Breast epithelium (tissue), 4 donors: ENCODE measurements around the gene ZNF710. TPM values are rescaled to one million over a fixed set of nuclear protein-coding genes. Genes with fewer than 3 reads are reported as not detected.

Source experiments
- DNase-seq, 2 donors: peaks; one replicate each; pipeline ENCODE4 v3.0.0-alpha.2; 2019; ENCODE audit warnings: low spot score in 2 of 2
- H3K27ac ChIP-seq, 2 donors: fragments of 200-600 bp; sonication (generic) in 1 of 2; one replicate each; pipeline ENCODE4 v1.5.1; 2016 to 2019; ENCODE audit warnings: mild to moderate bottlenecking in 1 of 2
- H3K27me3 ChIP-seq, 2 donors: fragments of 200-600 bp; sonication (generic) in 1 of 2; one replicate each; pipeline versions ENCODE4 v1.5.1 to v1.6.0; 2017 to 2019; ENCODE audit warnings: control low read depth in 1 of 2, mild to moderate bottlenecking in 1 of 2
- H3K36me3 ChIP-seq: fragments of 200-600 bp; one replicate; pipeline ENCODE4 v1.5.1; 2019
- H3K4me1 ChIP-seq, 2 donors: fragments of 200-600 bp; sonication (generic); one replicate each; pipeline ENCODE4 v1.5.1; 2016 to 2019; ENCODE audit warnings: control low read depth in 1 of 2
- H3K4me3 ChIP-seq, 3 donors: fragments of 200-600 bp; sonication (generic); 1 replicate in 2 of 3; 2 replicates in 1 of 3; pipeline ENCODE4 v1.5.1; 2016 to 2019; ENCODE audit warnings: mild to moderate bottlenecking in 3 of 3, moderate library complexity in 2 of 3
- H3K9me3 ChIP-seq, 2 donors: fragments of 200-600 bp; sonication (generic) in 1 of 2; one replicate each; pipeline ENCODE4 v1.5.1; 2016 to 2019; ENCODE audit warnings: control low read depth in 1 of 2
- CTCF ChIP-seq, 3 donors: fragments of 450-650 bp; IDR thresholded peaks; one replicate each; pipeline ENCODE4 v1.5.1; 2016 to 2017; ENCODE audit warnings: antibody characterized with exemption in 3 of 3, mild to moderate bottlenecking in 3 of 3, moderate library complexity in 3 of 3
- POLR2A ChIP-seq: fragments of 450-650 bp; IDR thresholded peaks from one replicate; pipeline ENCODE4 v1.6.1; 2016; ENCODE audit warnings: antibody characterized with exemption, mild to moderate bottlenecking, moderate library complexity
- POLR2AphosphoS5 ChIP-seq, 3 donors: sonication (generic); formaldehyde crosslinking; IDR thresholded peaks; one replicate each; pipeline ENCODE4 v1.6.1; 2017; ENCODE audit warnings: antibody characterized with exemption in 3 of 3
- intact Hi-C: fragments of 100-400 bp; cut with DNase I; formaldehyde crosslinking; loops from one replicate; pipeline ENCODE4 v1.15.1; 2023; ENCODE audit warnings: low total_unique reads
- total RNA-seq, 3 donors: library from RNA; depleted of rRNA; stranded (reverse); fragments of >200 nt; gene quantifications; one replicate each; pipeline ENCODE4 v1.1.0, GENCODE V29; 2016

The ZNF710 gene
- total RNA-seq, 3 donors from 2014 or later: 4.0 to 14.4 (median 10.4) TPM

DNA sequence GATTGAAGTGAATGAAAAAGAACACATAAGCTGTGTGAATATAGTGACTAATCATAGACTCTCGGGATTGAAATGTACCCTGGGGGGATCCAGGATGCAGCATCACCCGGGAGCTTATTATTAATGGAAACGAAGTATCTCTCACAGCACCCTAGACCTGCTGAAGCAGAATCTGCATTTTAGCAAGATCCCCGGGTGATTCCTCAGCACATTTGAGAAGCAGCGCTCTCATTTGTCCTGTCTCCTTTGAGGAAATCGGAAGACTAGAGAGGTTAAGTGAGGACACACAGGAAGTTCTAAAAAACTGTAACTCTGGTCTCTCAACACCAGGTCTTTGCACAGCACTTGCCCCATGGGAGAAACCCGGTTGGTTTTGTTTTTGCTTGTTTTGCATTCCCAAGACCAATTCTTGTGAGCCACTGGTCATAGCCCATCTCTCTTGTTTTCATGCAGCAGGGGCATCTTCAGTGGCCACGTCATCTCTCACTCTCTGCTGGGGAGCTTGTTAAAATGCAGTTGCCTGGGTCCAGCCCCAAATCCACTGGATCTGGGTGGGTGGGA, 30.2 kb downstream of the ZNF710 start:
- no peak overlapping the region for H3K27ac ChIP-seq
- TF ChIP-seq POLR2AphosphoS5 (IDR thresholded peaks at IDR 0.05) (no peak), POLR2A (no peak), CTCF (IDR thresholded peaks at IDR 0.05) (no peak)
- DNase-seq: no peak

DNA sequence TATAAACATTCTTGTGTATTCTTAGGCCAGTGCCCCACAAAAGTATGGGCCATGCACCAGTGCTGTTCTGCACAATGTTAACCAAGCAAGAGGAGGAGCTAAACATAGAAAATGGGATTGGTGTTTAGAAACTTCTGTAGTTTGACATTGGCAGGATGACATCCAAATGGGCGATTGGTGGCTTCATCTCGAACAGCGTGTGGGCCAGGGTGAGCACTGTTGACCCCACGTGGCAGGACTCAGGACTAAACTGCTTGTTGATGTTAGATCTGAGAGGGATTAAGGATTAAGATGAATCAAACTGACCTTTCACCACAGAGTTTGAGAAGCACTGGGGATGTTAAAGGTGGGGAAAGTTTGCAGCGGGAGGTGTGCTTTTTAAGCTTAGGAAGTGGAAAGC, 31.9 kb downstream of the ZNF710 start:
- TF ChIP-seq POLR2A (no peak), CTCF (IDR thresholded peaks at IDR 0.05) (no peak), POLR2AphosphoS5 (IDR thresholded peaks at IDR 0.05) (no peak)
- H3K27ac ChIP-seq: peak overlapping the region in 1 of 2 donors; percentile 88
- intact Hi-C loops: no loop called here

More for the DNA sequence above, 30.2 kb downstream of the ZNF710 start:
- no peaks in the 10 kb centered on the region for H3K9me3 ChIP-seq
- no peaks in the 10 kb centered on the region for H3K27me3 ChIP-seq
- no peaks in the 10 kb centered on the region for H3K36me3 ChIP-seq
- no peak overlapping the region for H3K4me3 ChIP-seq
- intact Hi-C loops: no loop called here
- H3K4me1 ChIP-seq: peaks cover 4 to 7% of the 10 kb centered on the region in 2 donors

GRCh38 chr15:90033448-90033847, 32.3 kb downstream of the ZNF710 start:
- DNase-seq: no peak
- peaks cover 4 to 7% of the 10 kb centered on the region in 2 donors for H3K4me1 ChIP-seq
- no peaks in the 10 kb centered on the region for H3K36me3 ChIP-seq
- no peaks in the 10 kb centered on the region for H3K27me3 ChIP-seq
- H3K9me3 ChIP-seq: no peaks in the 10 kb centered on the region
- peak overlapping the region; percentile 88 for H3K27ac ChIP-seq
- intact Hi-C loops: no loop called here
- H3K4me3 ChIP-seq: no peak overlapping the region
- TF ChIP-seq POLR2AphosphoS5 (IDR thresholded peaks at IDR 0.05) (no peak), CTCF (IDR thresholded peaks at IDR 0.05) (no peak), POLR2A (no peak)

More for the DNA sequence above, 31.9 kb downstream of the ZNF710 start:
- H3K27me3 ChIP-seq: no peaks in the 10 kb centered on the region
- peaks cover 4 to 7% of the 10 kb centered on the region in 2 donors for H3K4me1 ChIP-seq
- no peak for DNase-seq
- H3K36me3 ChIP-seq: no peaks in the 10 kb centered on the region
- H3K4me3 ChIP-seq: no peak overlapping the region
- H3K9me3 ChIP-seq: no peaks in the 10 kb centered on the region

DNA sequence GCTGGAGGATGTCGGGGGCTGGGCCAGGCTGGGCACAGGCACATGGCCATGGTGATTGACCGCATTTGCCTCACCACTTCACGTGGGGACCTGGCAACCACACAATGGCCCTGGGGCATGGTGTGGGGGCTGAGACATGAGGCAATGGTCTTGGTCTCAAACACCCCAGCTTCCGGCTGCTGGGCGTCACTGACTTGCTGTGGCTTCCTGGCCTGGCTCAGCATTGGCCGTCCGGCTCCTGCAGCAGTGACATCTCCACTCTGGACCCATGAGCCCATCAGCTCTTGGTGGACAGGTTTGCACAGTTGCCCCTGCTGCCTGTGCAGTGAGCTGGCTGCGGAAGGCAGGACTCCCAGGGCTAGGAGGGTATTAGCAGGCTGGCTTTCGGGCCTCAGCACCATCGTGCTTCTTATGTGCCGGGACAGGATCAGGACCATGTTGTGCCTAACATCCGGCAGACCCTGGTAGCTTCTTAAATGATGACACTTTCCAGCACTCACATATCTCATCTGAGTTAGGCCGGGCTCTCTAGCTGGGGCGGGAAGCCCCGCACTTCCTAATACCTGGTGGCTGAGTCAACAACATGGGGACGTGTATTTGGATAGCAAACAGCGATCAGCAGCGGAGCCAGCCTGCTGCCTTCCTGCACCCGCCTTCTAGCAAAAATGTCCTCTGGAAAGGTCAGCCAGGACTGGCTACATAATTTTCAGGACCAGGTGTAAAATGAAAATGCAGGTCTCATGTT, 34.1 kb downstream of the ZNF710 start:
- Histone ChIP-seq H3K36me3 (no peaks in the 10 kb centered on the region), H3K27me3 (no peaks in the 10 kb centered on the region), H3K4me3 (no peak overlapping the region), H3K9me3 (no peaks in the 10 kb centered on the region), H3K27ac (peak overlapping the region; percentile 88), H3K4me1 (peaks cover 4 to 7% of the 10 kb centered on the region in 2 donors)
- TF ChIP-seq POLR2A (no peak), POLR2AphosphoS5 (IDR thresholded peaks at IDR 0.05) (peak in 1 of 3 donors; percentile 66)
- intact Hi-C loops: no loop called here
- peak in 1 of 2 donors; percentile 81 for DNase-seq

- no peak overlapping the region for H3K4me3 ChIP-seq
- H3K27ac ChIP-seq: peak overlapping the region; percentile 88
- intact Hi-C loops: no loop called here
- no peaks in the 10 kb centered on the region for H3K27me3 ChIP-seq
- H3K9me3 ChIP-seq: no peaks in the 10 kb centered on the region
- peaks cover 4 to 7% of the 10 kb centered on the region in 2 donors for H3K4me1 ChIP-seq
- H3K36me3 ChIP-seq: no peaks in the 10 kb centered on the region
- TF ChIP-seq CTCF (IDR thresholded peaks at IDR 0.05) (no peak), POLR2A (no peak)
- no peak for DNase-seq
These were observed 34.7 kb downstream of the ZNF710 start for GRCh38 chr15:90035840-90036230.
